ENCODE measurements around the gene FFAR2.

DNA sequence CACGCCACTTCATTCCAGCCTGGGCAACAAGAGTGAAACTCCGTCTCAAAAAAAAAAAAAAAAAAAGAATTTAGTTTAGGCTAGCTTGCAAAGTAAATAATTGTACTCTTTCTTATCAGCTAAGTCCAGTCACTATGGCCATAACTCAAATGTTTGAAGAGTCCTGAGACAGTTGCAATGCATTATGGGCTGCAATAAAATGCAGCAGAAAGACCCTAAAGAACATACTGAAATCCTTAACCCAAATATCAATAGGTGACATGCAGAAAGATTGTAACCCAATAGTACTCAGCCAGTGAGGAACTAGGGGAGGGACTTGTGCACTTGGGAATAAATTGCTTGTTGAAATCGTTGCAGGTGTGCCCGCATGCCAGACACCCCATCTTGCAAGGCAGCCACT is 20.9 kb upstream of the FFAR2 start:
- TF ChIP-seq, protein P1, sequence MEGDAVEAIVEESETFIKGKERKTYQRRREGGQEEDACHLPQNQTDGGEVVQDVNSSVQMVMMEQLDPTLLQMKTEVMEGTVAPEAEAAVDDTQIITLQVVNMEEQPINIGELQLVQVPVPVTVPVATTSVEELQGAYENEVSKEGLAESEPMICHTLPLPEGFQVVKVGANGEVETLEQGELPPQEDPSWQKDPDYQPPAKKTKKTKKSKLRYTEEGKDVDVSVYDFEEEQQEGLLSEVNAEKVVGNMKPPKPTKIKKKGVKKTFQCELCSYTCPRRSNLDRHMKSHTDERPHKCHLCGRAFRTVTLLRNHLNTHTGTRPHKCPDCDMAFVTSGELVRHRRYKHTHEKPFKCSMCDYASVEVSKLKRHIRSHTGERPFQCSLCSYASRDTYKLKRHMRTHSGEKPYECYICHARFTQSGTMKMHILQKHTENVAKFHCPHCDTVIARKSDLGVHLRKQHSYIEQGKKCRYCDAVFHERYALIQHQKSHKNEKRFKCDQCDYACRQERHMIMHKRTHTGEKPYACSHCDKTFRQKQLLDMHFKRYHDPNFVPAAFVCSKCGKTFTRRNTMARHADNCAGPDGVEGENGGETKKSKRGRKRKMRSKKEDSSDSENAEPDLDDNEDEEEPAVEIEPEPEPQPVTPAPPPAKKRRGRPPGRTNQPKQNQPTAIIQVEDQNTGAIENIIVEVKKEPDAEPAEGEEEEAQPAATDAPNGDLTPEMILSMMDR (IDR thresholded peaks at IDR 0.05), result no peak
- no peak for TF ChIP-seq POLR2A (IDR thresholded peaks at IDR 0.05)
